ENCODE data around the gene JAKMIP3.

The JAKMIP3 gene

GRCh38 chr10:132100091-132100481, 34.3 kb downstream of the JAKMIP3 start:
- no peak for DNase-seq

- no peak for DNase-seq
Measured at GRCh38 chr10:132100556-132101349, 35.0 kb downstream of the JAKMIP3 start.

GRCh38 chr10:132101529-132101928, 35.8 kb downstream of the JAKMIP3 start:
- no peak for DNase-seq

GRCh38 chr10:132102071-132102716, 36.4 kb downstream of the JAKMIP3 start:
- DNase-seq: no peak

- DNase-seq: no peak
Measured at GRCh38 chr10:132102717-132103110, 37.0 kb downstream of the JAKMIP3 start.

- DNase-seq: no peak
Measured at GRCh38 chr10:132103116-132103910, 37.6 kb downstream of the JAKMIP3 start.

- no peak for DNase-seq
Measured at GRCh38 chr10:132104062-132104461, 38.3 kb downstream of the JAKMIP3 start.

- DNase-seq: no peak
Measured at GRCh38 chr10:132104471-132105301, 38.9 kb downstream of the JAKMIP3 start.

GRCh38 chr10:132105302-132105995, 39.7 kb downstream of the JAKMIP3 start:
- no peak for DNase-seq

GRCh38 chr10:132106431-132106830, 40.7 kb downstream of the JAKMIP3 start:
- no peak for DNase-seq

GRCh38 chr10:132107186-132107948, 41.6 kb downstream of the JAKMIP3 start:
- no peak for DNase-seq

GRCh38 chr10:132107949-132108877, 42.5 kb downstream of the JAKMIP3 start:
- DNase-seq: no peak

GRCh38 chr10:132109341-132110110, 43.8 kb downstream of the JAKMIP3 start:
- DNase-seq: no peak

GRCh38 chr10:132110111-132110521, 44.4 kb downstream of the JAKMIP3 start:
- no peak for DNase-seq

GRCh38 chr10:132110713-132111112, 45.0 kb downstream of the JAKMIP3 start:
- no peak for DNase-seq

- DNase-seq: no peak
Measured at GRCh38 chr10:132111121-132111731, 45.5 kb downstream of the JAKMIP3 start.

GRCh38 chr10:132111871-132112341, 46.2 kb downstream of the JAKMIP3 start:
- no peak for DNase-seq

GRCh38 chr10:132112611-132113010, 46.9 kb downstream of the JAKMIP3 start:
- no peak for DNase-seq

GRCh38 chr10:132113206-132113605, 47.5 kb downstream of the JAKMIP3 start:
- DNase-seq: no peak

Data from CD4-positive, alpha-beta T cell treated with Interleukin-1 beta for 1 hour (primary cell).